HCT116 (cell line): ENCODE data around the gene ITGB1BP1. TPM values are rescaled to one million over a fixed set of nuclear protein-coding genes. Genes with fewer than 3 reads are reported as not detected.

Experiments
- ATAC-seq: fragments of 200-7000 bp; cut with Tn5 transposase; 2 replicates; pipeline ENCODE4 v1.9.1; 2020; ENCODE audit warnings: mild to moderate bottlenecking, moderate library complexity
- BruUV-seq: library from RNA; stranded (reverse); fragments of 400-500 nt; replicated peaks from 2 replicates; lab custom pipeline; 2021; lab: Mats Ljungman, UMichigan
- CTCF ChIA-PET: fragments of 300-600 bp; sonication (Branson Sonifier 250); formaldehyde crosslinking; loops from one replicate; lab custom pipeline; 2021; ENCODE audit warnings: antibody characterized with exemption; lab: Charles Lee
- POLR2A ChIA-PET: fragments of 300-600, 350-600 bp; sonication (Branson Sonifier 250); formaldehyde crosslinking; loops from one replicate; lab custom pipeline; 2021; ENCODE audit warnings: antibody characterized with exemption; lab: Charles Lee
- RAD21 ChIA-PET, 2 experiments: fragments of 300-600 bp; sonication (Branson Sonifier 250); formaldehyde crosslinking; loops; one replicate each; lab custom pipeline; 2023; ENCODE audit warnings: low total read pairs in 2 of 2; ENCODE audit not compliant: uncharacterized antibody in 2 of 2, unreplicated experiment in 2 of 2, low non-redundant PET in 1 of 2; lab: Charles Lee
- DNase-seq: peaks from one replicate; pipeline ENCODE4 v3.0.0-alpha.2; 2010; ENCODE audit warnings: low read depth, low spot score
- H2AFZ ChIP-seq: fragments of 200-600 bp; shearing (Covaris generic), sonication (generic); 2 replicates; pipeline ENCODE4 v1.6.1; 2017; ENCODE audit warnings: low read depth, mixed run types, mixed read lengths, antibody characterized with exemption, low read length; ENCODE audit not compliant: poor library complexity, severe bottlenecking
- H3K27ac ChIP-seq: 2 replicates; pipeline ENCODE4 v1.5.1; 2012; ENCODE audit warnings: low read depth, low read length
- H3K27me3 ChIP-seq: fragments of 200-600 bp; sonication (generic); 2 replicates; pipeline ENCODE4 v1.6.1; 2016; ENCODE audit warnings: mixed run types, low read length, mixed read lengths; ENCODE audit not compliant: insufficient read depth
- H3K36me3 ChIP-seq, 2 experiments: fragments of 200-500 bp in 1 of 2; fragments of 200-600 bp in 1 of 2; sonication (Bioruptor generic) in 1 of 2; sonication (generic) in 1 of 2; 2 replicates each; pipeline versions ENCODE4 v1.5.1 to v1.6.1; 2014 to 2016; ENCODE audit warnings: low read length in 2 of 2, inconsistent platforms in 1 of 2, mixed read lengths in 1 of 2, mixed run types in 1 of 2; ENCODE audit not compliant: insufficient read depth in 2 of 2, control insufficient read depth in 1 of 2
- H3K4me1 ChIP-seq, 2 experiments: fragments of 200-600 bp in 1 of 2; sonication (generic) in 1 of 2; 2 replicates each; pipeline versions ENCODE4 v1.5.1 to v1.6.1; 2012 to 2017; ENCODE audit warnings: low read length in 2 of 2, inconsistent platforms in 1 of 2, mild to moderate bottlenecking in 1 of 2, mixed read lengths in 1 of 2, mixed run types in 1 of 2, moderate library complexity in 1 of 2; ENCODE audit not compliant: insufficient read depth in 2 of 2, control insufficient read depth in 1 of 2
- H3K4me2 ChIP-seq: fragments of 200-600 bp; sonication (generic); 2 replicates; pipeline ENCODE4 v1.6.1; 2017; ENCODE audit warnings: mixed run types, low read length, mixed read lengths
- H3K4me3 ChIP-seq, 2 experiments: fragments of 200-600 bp in 1 of 2; sonication (generic) in 1 of 2; replicated peaks in 1 of 2; 2 replicates each; pipeline ENCODE4 v1.5.1; 2011 to 2016; ENCODE audit warnings: low read length in 2 of 2, control low read depth in 1 of 2, low read depth in 1 of 2, mild to moderate bottlenecking in 1 of 2, mixed read lengths in 1 of 2, mixed run types in 1 of 2
- H3K79me2 ChIP-seq: fragments of 200-600 bp; sonication (generic); 2 replicates; pipeline ENCODE4 v1.6.1; 2017; ENCODE audit warnings: mild to moderate bottlenecking, mixed run types, low read length, moderate library complexity, mixed read lengths; ENCODE audit not compliant: insufficient read depth
- H3K9ac ChIP-seq: fragments of 200-600 bp; sonication (generic); 2 replicates; pipeline ENCODE4 v1.6.1; 2016; ENCODE audit warnings: low read length, mixed read lengths
- H3K9me2 ChIP-seq: fragments of 200-600 bp; sonication (generic), shearing (Covaris generic); 2 replicates; pipeline ENCODE4 v1.6.1; 2017; ENCODE audit warnings: mixed run types, mild to moderate bottlenecking, moderate library complexity; ENCODE audit not compliant: insufficient read depth
- H3K9me3 ChIP-seq, 2 experiments: fragments of 200-500 bp in 1 of 2; fragments of 200-600 bp in 1 of 2; sonication (Bioruptor generic) in 1 of 2; sonication (generic) in 1 of 2; 2 replicates each; pipeline ENCODE4 v1.6.1; 2014 to 2017; ENCODE audit warnings: low read length in 2 of 2, mixed read lengths in 2 of 2, inconsistent platforms in 1 of 2, low read depth in 1 of 2, mild to moderate bottlenecking in 1 of 2, mixed run types in 1 of 2, moderate library complexity in 1 of 2; ENCODE audit not compliant: control insufficient read depth in 1 of 2, insufficient read depth in 1 of 2
- H4K20me1 ChIP-seq: fragments of 200-600 bp; sonication (generic), shearing (Covaris generic); 2 replicates; pipeline ENCODE4 v1.6.1; 2017; ENCODE audit warnings: mixed run types, mild to moderate bottlenecking, moderate library complexity; ENCODE audit not compliant: insufficient read depth
- CBX3 ChIP-seq: IDR thresholded peaks from 2 replicates; pipeline ENCODE4 v1.6.1; 2012; ENCODE audit warnings: low read depth
- CEBPB ChIP-seq: IDR thresholded peaks from 2 replicates; pipeline ENCODE4 v1.6.1; 2012; ENCODE audit warnings: low read depth
- CTCF ChIP-seq, 3 experiments: fragments of 200-600 bp in 1 of 3; sonication (generic) in 1 of 3; IDR thresholded peaks in 2 of 3; conservative IDR thresholded peaks in 1 of 3; 2 replicates each; pipeline ENCODE4 v1.5.1; 2012 to 2017; ENCODE audit warnings: low read depth in 2 of 3, low read length in 2 of 3, antibody characterized with exemption in 1 of 3, borderline replicate concordance in 1 of 3, control low read depth in 1 of 3, mild to moderate bottlenecking in 1 of 3, mixed read lengths in 1 of 3, mixed run types in 1 of 3, moderate library complexity in 1 of 3; ENCODE audit not compliant: insufficient read depth in 1 of 3
- EGR1 ChIP-seq: IDR thresholded peaks from 2 replicates; pipeline ENCODE4 v1.6.1; 2012; ENCODE audit warnings: low read depth
- ELF1 ChIP-seq: IDR thresholded peaks from 2 replicates; pipeline ENCODE4 v1.6.1; 2012; ENCODE audit warnings: low read depth, borderline replicate concordance
- FOSL1 ChIP-seq: IDR thresholded peaks from 2 replicates; pipeline ENCODE4 v1.6.1; 2012; ENCODE audit warnings: low read depth
- JUND ChIP-seq: IDR thresholded peaks from 2 replicates; pipeline ENCODE4 v1.6.1; 2012
- POLR2A ChIP-seq: IDR thresholded peaks from 2 replicates; pipeline ENCODE4 v1.7.0; 2011; ENCODE audit warnings: borderline replicate concordance; ENCODE audit not compliant: insufficient read depth, insufficient read length; ENCODE audit errors: extremely low read depth
- POLR2AphosphoS5 ChIP-seq: IDR thresholded peaks from 2 replicates; pipeline ENCODE4 v1.6.1; 2011; ENCODE audit warnings: mild to moderate bottlenecking, low read depth, low read length, moderate library complexity
- RAD21 ChIP-seq: IDR thresholded peaks from 2 replicates; pipeline ENCODE4 v1.6.1; 2012; ENCODE audit warnings: low read depth, mild to moderate bottlenecking
- REST ChIP-seq: IDR thresholded peaks from 2 replicates; pipeline ENCODE4 v1.6.1; 2012; ENCODE audit warnings: low read depth
- SIN3A ChIP-seq: IDR thresholded peaks from 2 replicates; pipeline ENCODE4 v1.6.1; 2012; ENCODE audit warnings: low read depth
- SRF ChIP-seq: IDR thresholded peaks from 2 replicates; pipeline ENCODE4 v1.6.1; 2012; ENCODE audit warnings: low read depth
- TCF7L2 ChIP-seq: IDR thresholded peaks from 2 replicates; pipeline ENCODE4 v1.7.0; 2011; ENCODE audit warnings: borderline replicate concordance, inconsistent platforms; ENCODE audit not compliant: insufficient read depth, insufficient read length; ENCODE audit errors: extremely low read depth
- YY1 ChIP-seq: IDR thresholded peaks from 2 replicates; pipeline ENCODE4 v1.6.1; 2011; ENCODE audit warnings: low read length, low read depth, moderate library complexity, mild to moderate bottlenecking; ENCODE audit not compliant: insufficient replicate concordance; ENCODE audit errors: extremely low read depth
- ZBTB33 ChIP-seq: IDR thresholded peaks from 2 replicates; pipeline ENCODE4 v1.6.1; 2011; ENCODE audit warnings: mild to moderate bottlenecking, low read length, moderate library complexity; ENCODE audit not compliant: insufficient replicate concordance; ENCODE audit errors: extremely low read depth
- ZFX ChIP-seq: fragments of 450-650 bp; IDR thresholded peaks from 2 replicates; pipeline ENCODE4 v1.6.1; 2017
- ZNF274 ChIP-seq: fragments of 200-500 bp; sonication (Bioruptor generic); IDR thresholded peaks from 2 replicates; pipeline ENCODE4 v1.6.1; 2014; ENCODE audit warnings: mild to moderate bottlenecking, low read depth, low read length, inconsistent platforms
- intact Hi-C: fragments of 100-400 bp; cut with micrococcal nuclease; formaldehyde crosslinking; loops from 2 replicates; pipeline ENCODE4 v1.10.0; 2022
- total RNA-seq: library from RNA; stranded (reverse); gene quantifications from one replicate; pipeline ENCODE4 v1.2.1, GENCODE V29; 2021; ENCODE audit not compliant: unreplicated experiment

ITGB1BP1 gene
- total RNA-seq, 1 experiment from 2014 or later: 86.9 TPM

- no peak for TF ChIP-seq REST
- no peak for TF ChIP-seq SRF
- no peak for TF ChIP-seq EGR1
- TF ChIP-seq CBX3: no peak
- TF ChIP-seq TCF7L2: no peak
These were observed 67.1 kb downstream of the ITGB1BP1 start (continued) for GRCh38 chr2:9356261-9356660.

DNA sequence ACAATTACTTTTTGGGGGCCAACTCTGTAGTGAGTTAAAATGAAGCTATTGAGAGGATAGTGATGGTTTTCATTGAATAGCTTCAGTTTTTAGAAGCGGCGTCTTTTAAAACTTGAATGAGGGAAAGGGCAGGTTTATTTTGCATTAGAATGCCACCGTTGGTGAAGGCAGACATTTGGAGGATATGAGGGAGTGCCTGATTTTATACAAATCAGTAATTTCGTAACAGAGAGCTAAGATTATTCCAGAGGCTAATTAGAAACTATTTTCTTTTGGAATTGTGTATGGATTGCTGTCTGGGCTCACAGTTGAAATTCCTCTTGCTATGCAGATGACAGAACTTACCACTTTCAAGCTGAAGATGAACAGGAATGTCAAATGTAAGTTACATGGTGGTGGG, 67.6 kb downstream of the ITGB1BP1 start:
- no TSS peak for BruUV-seq
- Histone ChIP-seq H3K27me3 (no peaks in the 10 kb centered on the region), H3K36me3 (peaks cover 2 to 7% of the 10 kb centered on the region in 2 experiments; a peak in 1 of 4 replicates), H3K4me3 (no peak overlapping the region), H2AFZ (no peak overlapping the region), H3K9me2 (no peaks in the 10 kb centered on the region), H3K79me2 (no peaks in the 10 kb centered on the region), H3K4me2 (no peak overlapping the region), H4K20me1 (no peaks in the 10 kb centered on the region), H3K27ac (no peak overlapping the region), H3K9ac (no peak overlapping the region), H3K4me1 (peaks cover 0 to 10% of the 10 kb centered on the region in 2 experiments; a peak in 2 of 4 replicates), H3K9me3 (no peaks in the 10 kb centered on the region)
- ATAC-seq: no peak
- no peak for DNase-seq
- intact Hi-C loops: no loop called here
- no peak for TF ChIP-seq TCF7L2
- TF ChIP-seq EGR1: no peak
- no peak for TF ChIP-seq JUND
- TF ChIP-seq ZFX: no peak
- TF ChIP-seq ZBTB33: no peak
- TF ChIP-seq POLR2A: no peak
- TF ChIP-seq FOSL1: no peak
- no peak for TF ChIP-seq CTCF (IDR thresholded peaks at IDR 0.05 in 2 of 3, conservative IDR thresholded peaks at IDR 0.05 in 1 of 3; ENCODE audit: borderline replicate concordance in 1 of 3, insufficient read depth in 1 of 3, low read depth in 2 of 3, low read length in 2 of 3)
- no peak for TF ChIP-seq POLR2AphosphoS5
- TF ChIP-seq YY1: no peak
- no peak for TF ChIP-seq ZNF274
- TF ChIP-seq SIN3A: no peak
- no peak for TF ChIP-seq SRF
- no peak for TF ChIP-seq CEBPB
- TF ChIP-seq RAD21: no peak
- TF ChIP-seq ELF1: no peak
- ChIA-PET RAD21 (no interaction called here), CTCF (no interaction called here), POLR2A (no interaction called here)
